IPS-18a (cell line): ENCODE measurements around the gene HBS1L.

ENCODE experiments used
- H3K27ac ChIP-seq: one replicate; pipeline ENCODE4 v1.5.1; 2013; ENCODE audit warnings: low read length
- H3K27me3 ChIP-seq: one replicate; pipeline ENCODE4 v1.6.1; 2013; ENCODE audit warnings: mild to moderate bottlenecking, low read length; ENCODE audit not compliant: control insufficient read depth, insufficient read depth
- H3K36me3 ChIP-seq: one replicate; pipeline ENCODE4 v1.6.1; 2013; ENCODE audit warnings: low read depth, low read length; ENCODE audit not compliant: control insufficient read depth
- H3K4me1 ChIP-seq: one replicate; pipeline ENCODE4 v1.6.1; 2013; ENCODE audit warnings: low read depth, low read length; ENCODE audit not compliant: control insufficient read depth
- H3K4me3 ChIP-seq: one replicate; pipeline ENCODE4 v1.5.1; 2013; ENCODE audit warnings: low read length
- H3K9ac ChIP-seq: one replicate; pipeline ENCODE4 v1.6.1; 2013; ENCODE audit warnings: mild to moderate bottlenecking, low read length, moderate library complexity
- H3K9me3 ChIP-seq: one replicate; pipeline ENCODE4 v1.6.1; 2013; ENCODE audit warnings: low read depth, low read length; ENCODE audit not compliant: control insufficient read depth

The HBS1L gene

DNA sequence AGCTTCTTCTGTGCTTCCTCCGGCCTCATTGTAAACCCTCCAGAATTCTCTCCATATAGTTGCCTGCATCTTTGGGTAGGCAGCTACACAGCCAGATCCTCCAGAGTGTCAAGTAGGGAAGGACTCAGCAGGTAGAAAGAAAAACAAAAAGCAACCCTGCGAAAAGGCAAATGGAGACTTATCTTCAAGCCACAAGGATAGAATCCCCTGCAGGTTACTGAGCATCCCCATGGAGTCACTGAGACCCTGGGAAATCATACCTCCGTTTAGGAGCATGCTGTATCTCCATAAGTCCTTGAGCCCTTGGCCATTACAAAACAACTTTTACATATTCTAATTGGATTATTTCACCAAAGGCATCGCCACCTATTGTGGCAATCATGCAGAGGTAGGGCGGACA is 133.3 kb downstream of the HBS1L start:
- no peak overlapping the region for H3K27ac ChIP-seq

DNA sequence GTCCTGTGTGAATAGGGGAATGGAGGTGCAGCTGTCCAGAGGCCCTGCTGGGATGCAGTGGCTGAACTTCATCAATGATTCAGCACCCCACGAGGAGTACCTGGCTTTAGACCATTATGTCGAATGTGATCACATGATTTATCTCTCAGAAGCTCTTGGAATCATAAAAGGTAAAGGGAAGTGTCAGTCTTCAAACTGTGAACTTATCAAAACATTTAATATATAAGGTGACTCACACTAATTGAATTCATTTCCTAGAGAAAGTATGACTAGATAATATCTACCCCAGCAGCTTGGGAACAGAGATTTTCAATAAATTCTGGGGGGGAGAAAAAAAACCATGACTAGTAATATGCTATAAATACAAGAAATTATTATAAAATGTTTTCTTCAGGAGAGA is 134.2 kb downstream of the HBS1L start:
- Histone ChIP-seq H3K4me3 (no peak overlapping the region), H3K27me3 (no peaks in the 10 kb centered on the region), H3K9ac (no peak overlapping the region), H3K36me3 (no peaks in the 10 kb centered on the region), H3K27ac (no peak overlapping the region), H3K9me3 (no peaks in the 10 kb centered on the region), H3K4me1 (no peaks in the 10 kb centered on the region)

More for the DNA sequence above, 133.3 kb downstream of the HBS1L start:
- Histone ChIP-seq H3K9ac (no peak overlapping the region), H3K4me3 (no peak overlapping the region), H3K4me1 (no peaks in the 10 kb centered on the region), H3K36me3 (no peaks in the 10 kb centered on the region), H3K9me3 (no peaks in the 10 kb centered on the region), H3K27me3 (no peaks in the 10 kb centered on the region)

DNA sequence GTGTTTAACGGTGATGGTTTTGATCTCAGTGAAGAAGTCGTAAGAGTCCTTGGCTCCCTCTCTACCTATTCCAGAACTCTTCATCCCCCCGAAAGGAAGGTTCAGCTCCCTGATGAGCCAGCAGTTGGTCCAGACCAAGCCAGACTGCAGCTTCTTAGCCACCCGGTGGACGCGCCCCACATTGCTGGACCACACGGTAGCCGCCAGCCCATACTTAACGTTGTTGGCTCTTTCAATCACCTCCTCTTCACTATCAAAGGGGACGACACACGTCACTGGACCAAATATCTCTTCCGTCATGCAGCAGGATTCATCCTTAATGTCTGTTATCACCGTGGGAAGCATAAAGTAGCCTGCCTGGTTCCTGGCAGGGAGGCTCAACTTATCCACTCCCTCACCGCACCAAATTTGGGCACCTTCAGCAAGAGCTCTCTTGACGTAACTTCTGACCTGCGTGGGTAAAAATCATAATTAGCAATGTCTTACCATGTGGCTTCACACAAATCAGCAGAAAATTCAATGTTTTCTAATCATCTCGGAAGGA is 136.1 kb downstream of the HBS1L start:
- H3K27me3 ChIP-seq, result no peaks in the 10 kb centered on the region
- H3K36me3 ChIP-seq, result no peaks in the 10 kb centered on the region
- no peak overlapping the region for H3K27ac ChIP-seq
- H3K4me3 ChIP-seq, result no peak overlapping the region
- H3K9ac ChIP-seq, result no peak overlapping the region
- H3K4me1 ChIP-seq, result no peaks in the 10 kb centered on the region
- H3K9me3 ChIP-seq, result no peaks in the 10 kb centered on the region

DNA sequence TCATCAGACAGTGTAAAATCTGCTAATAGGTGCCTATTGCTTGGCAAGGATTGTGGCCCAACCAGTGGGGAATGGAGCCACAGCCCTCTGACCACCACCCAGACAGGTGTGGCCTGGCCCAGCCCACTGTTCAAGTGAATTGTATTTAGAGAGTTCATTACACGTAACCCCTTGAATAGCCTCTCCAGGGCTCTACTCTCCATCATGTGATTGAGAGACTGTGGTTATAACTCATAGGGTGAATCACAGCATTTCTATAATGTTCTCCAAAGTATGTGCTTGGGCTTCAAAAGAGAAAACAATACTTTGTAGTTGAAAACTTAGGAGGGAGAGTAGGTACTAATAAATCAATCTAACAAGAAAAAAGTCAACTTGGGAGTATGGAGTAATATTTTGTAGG is 143.1 kb downstream of the HBS1L start:
- no peaks in the 10 kb centered on the region for H3K4me1 ChIP-seq
- no peaks in the 10 kb centered on the region for H3K36me3 ChIP-seq
- H3K27ac ChIP-seq, result no peak overlapping the region
- no peak overlapping the region for H3K4me3 ChIP-seq
- H3K9ac ChIP-seq, result no peak overlapping the region
- no peaks in the 10 kb centered on the region for H3K27me3 ChIP-seq
- no peaks in the 10 kb centered on the region for H3K9me3 ChIP-seq

DNA sequence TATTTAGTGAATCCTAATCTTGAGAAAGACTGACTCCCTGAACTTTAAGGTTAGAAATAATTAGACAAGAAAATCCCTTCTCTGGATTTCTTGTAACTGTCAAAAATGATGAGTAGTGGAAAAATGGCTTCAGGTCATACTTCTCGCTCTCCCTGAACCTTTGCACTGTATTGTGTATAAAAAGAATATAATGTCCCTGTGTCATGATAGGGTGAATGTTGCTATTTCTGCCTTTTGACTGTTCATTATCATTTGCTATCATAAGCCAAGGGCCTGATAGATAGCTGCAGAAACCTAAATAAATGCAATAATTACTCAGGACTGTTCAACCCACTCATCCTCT is 144.1 kb downstream of the HBS1L start:
- Histone ChIP-seq H3K27me3 (no peaks in the 10 kb centered on the region), H3K9me3 (no peaks in the 10 kb centered on the region), H3K4me3 (no peak overlapping the region), H3K9ac (no peak overlapping the region), H3K4me1 (no peaks in the 10 kb centered on the region), H3K36me3 (no peaks in the 10 kb centered on the region), H3K27ac (no peak overlapping the region)
